ENCODE results near the gene C1orf87.

C1orf87 gene

GRCh38 chr1:60101516-60101915 lies 27.9 kb upstream of the C1orf87 start:
- H3K4me3 ChIP-seq (replicated peaks; ENCODE audit: insufficient read depth, low read length), result no peak overlapping the region
- no peak for DNase-seq (ENCODE audit: low read depth in 1 of 2, low spot score in 1 of 2)
- TF ChIP-seq SPI1 (IDR thresholded peaks at IDR 0.05; ENCODE audit: borderline replicate concordance, low read depth), result no peak
- TF ChIP-seq, protein P1, sequence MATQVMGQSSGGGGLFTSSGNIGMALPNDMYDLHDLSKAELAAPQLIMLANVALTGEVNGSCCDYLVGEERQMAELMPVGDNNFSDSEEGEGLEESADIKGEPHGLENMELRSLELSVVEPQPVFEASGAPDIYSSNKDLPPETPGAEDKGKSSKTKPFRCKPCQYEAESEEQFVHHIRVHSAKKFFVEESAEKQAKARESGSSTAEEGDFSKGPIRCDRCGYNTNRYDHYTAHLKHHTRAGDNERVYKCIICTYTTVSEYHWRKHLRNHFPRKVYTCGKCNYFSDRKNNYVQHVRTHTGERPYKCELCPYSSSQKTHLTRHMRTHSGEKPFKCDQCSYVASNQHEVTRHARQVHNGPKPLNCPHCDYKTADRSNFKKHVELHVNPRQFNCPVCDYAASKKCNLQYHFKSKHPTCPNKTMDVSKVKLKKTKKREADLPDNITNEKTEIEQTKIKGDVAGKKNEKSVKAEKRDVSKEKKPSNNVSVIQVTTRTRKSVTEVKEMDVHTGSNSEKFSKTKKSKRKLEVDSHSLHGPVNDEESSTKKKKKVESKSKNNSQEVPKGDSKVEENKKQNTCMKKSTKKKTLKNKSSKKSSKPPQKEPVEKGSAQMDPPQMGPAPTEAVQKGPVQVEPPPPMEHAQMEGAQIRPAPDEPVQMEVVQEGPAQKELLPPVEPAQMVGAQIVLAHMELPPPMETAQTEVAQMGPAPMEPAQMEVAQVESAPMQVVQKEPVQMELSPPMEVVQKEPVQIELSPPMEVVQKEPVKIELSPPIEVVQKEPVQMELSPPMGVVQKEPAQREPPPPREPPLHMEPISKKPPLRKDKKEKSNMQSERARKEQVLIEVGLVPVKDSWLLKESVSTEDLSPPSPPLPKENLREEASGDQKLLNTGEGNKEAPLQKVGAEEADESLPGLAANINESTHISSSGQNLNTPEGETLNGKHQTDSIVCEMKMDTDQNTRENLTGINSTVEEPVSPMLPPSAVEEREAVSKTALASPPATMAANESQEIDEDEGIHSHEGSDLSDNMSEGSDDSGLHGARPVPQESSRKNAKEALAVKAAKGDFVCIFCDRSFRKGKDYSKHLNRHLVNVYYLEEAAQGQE (IDR thresholded peaks at IDR 0.05; ENCODE audit: insufficient replicate concordance, low read depth), result no peak
- H3K27me3 ChIP-seq (ENCODE audit: insufficient read depth, poor library complexity, severe bottlenecking), result no peaks in the 10 kb centered on the region
- no peak overlapping the region for H3K27ac ChIP-seq (replicated peaks)

DNA sequence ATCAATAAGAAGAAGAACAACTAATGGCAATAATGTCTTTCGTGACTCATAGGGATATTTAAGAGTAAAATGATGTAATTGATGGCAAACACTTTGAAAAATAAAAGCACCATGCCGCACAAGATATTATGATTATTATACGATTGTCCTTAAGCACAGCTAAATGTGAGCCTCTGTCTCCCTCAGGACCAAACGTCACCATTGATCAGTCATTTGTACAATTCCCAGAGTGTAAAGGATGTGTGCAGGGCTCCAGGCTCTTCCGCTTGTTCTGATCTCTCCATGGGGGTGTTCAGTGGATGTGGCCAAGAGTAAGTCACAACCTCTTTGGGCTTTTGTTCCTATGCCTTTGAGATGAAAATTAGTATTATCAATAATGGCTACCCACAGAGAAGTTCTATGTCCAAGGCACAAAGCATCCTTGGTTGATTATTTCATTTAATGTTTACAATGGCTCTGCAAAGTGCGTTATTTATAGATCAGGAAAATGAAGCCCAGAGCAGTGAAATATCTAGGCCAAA lies 17.7 kb upstream of the C1orf87 start:
- DNase-seq (ENCODE audit: low read depth in 1 of 2, low spot score in 1 of 2), result no peak
- TF ChIP-seq POLR2AphosphoS5 (IDR thresholded peaks at IDR 0.05; ENCODE audit: low read depth) (no peak), GABPA (IDR thresholded peaks at IDR 0.05; ENCODE audit: low read depth) (no peak), CTCF (IDR thresholded peaks at IDR 0.05; ENCODE audit: insufficient read depth, low read length) (no peak), SPI1 (IDR thresholded peaks at IDR 0.05; ENCODE audit: borderline replicate concordance, low read depth) (no peak)
- TF ChIP-seq, protein P1 (IDR thresholded peaks at IDR 0.05; ENCODE audit: insufficient replicate concordance, low read depth), result no peak
- Histone ChIP-seq H3K27me3 (ENCODE audit: insufficient read depth, poor library complexity, severe bottlenecking) (peaks cover 2% of the 10 kb centered on the region), H3K4me3 (replicated peaks; ENCODE audit: insufficient read depth, low read length) (no peak overlapping the region), H3K27ac (replicated peaks) (no peak overlapping the region)

GRCh38 chr1:60090655-60091054 lies 17.1 kb upstream of the C1orf87 start:
- DNase-seq (ENCODE audit: low read depth in 1 of 2, low spot score in 1 of 2), result no peak
- no peak overlapping the region for H3K27ac ChIP-seq (replicated peaks)
- H3K27me3 ChIP-seq (ENCODE audit: insufficient read depth, poor library complexity, severe bottlenecking), result peaks cover 2% of the 10 kb centered on the region
- H3K4me3 ChIP-seq (replicated peaks; ENCODE audit: insufficient read depth, low read length), result no peak overlapping the region
- no peak for TF ChIP-seq POLR2AphosphoS5 (IDR thresholded peaks at IDR 0.05; ENCODE audit: low read depth)
- no peak for TF ChIP-seq CTCF (IDR thresholded peaks at IDR 0.05; ENCODE audit: insufficient read depth, low read length)
- TF ChIP-seq, protein P1 (IDR thresholded peaks at IDR 0.05; ENCODE audit: insufficient replicate concordance, low read depth), result no peak
- TF ChIP-seq GABPA (IDR thresholded peaks at IDR 0.05; ENCODE audit: low read depth), result no peak
- no peak for TF ChIP-seq SPI1 (IDR thresholded peaks at IDR 0.05; ENCODE audit: borderline replicate concordance, low read depth)

All from HL-60 (cell line).